A673 (cell line): Measurements from ENCODE around the gene RNF208. TPM values are rescaled to one million over a fixed set of nuclear protein-coding genes. Genes with fewer than 3 reads are reported as not detected.

Source experiments
- BruUV-seq: library from RNA; stranded (reverse); fragments of 400-500 nt; replicated peaks from 2 replicates; lab custom pipeline; 2021; lab: Mats Ljungman, UMichigan
- CTCF ChIA-PET: fragments of 300-600 bp; sonication (Branson Sonifier 250); formaldehyde crosslinking; loops from one replicate; lab custom pipeline; 2022; ENCODE audit warnings: antibody characterized with exemption; lab: Charles Lee
- POLR2A ChIA-PET: fragments of 300-600 bp; sonication (Branson Sonifier 250); formaldehyde crosslinking; loops from one replicate; lab custom pipeline; 2022; ENCODE audit warnings: antibody characterized with exemption; ENCODE audit not compliant: low non-redundant PET; lab: Charles Lee
- DNase-seq: peaks from one replicate; pipeline ENCODE4 v3.0.0-alpha.2; 2015; ENCODE audit warnings: low spot score
- H3K27ac ChIP-seq: fragments of 200-600 bp; sonication (generic); 2 replicates; pipeline ENCODE4 v1.5.1; 2016; ENCODE audit warnings: mixed run types, low read depth, mild to moderate bottlenecking, mixed read lengths, antibody characterized with exemption, low read length; ENCODE audit not compliant: poor library complexity, severe bottlenecking
- H3K27me3 ChIP-seq: fragments of 200-600 bp; sonication (generic); replicated peaks from 2 replicates; pipeline ENCODE4 v1.6.1; 2017; ENCODE audit warnings: mixed run types, low read depth, mild to moderate bottlenecking, mixed read lengths, antibody characterized with exemption, low read length; ENCODE audit not compliant: insufficient read depth, poor library complexity
- H3K36me3 ChIP-seq: fragments of 200-600 bp; sonication (generic); 2 replicates; pipeline ENCODE4 v1.6.1; 2016; ENCODE audit warnings: mixed run types, mild to moderate bottlenecking, mixed read lengths, antibody characterized with exemption, low read length; ENCODE audit not compliant: insufficient read depth, poor library complexity, severe bottlenecking
- H3K4me1 ChIP-seq: fragments of 200-600 bp; sonication (generic); 2 replicates; pipeline ENCODE4 v1.6.1; 2017; ENCODE audit warnings: mixed run types, mild to moderate bottlenecking, mixed read lengths, antibody characterized with exemption, low read length; ENCODE audit not compliant: insufficient read depth, poor library complexity, severe bottlenecking
- H3K4me3 ChIP-seq: fragments of 200-600 bp; sonication (generic); 2 replicates; pipeline ENCODE4 v1.5.1; 2016; ENCODE audit warnings: low read depth, mixed run types, mild to moderate bottlenecking, mixed read lengths, low read length; ENCODE audit not compliant: poor library complexity, severe bottlenecking
- H3K9me3 ChIP-seq: fragments of 200-600 bp; sonication (generic); 2 replicates; pipeline ENCODE4 v1.6.1; 2016; ENCODE audit warnings: mixed run types, low read depth, mild to moderate bottlenecking, mixed read lengths, antibody characterized with exemption, low read length; ENCODE audit not compliant: poor library complexity, severe bottlenecking
- EZH2 ChIP-seq: fragments of 200-600 bp; sonication (generic); IDR thresholded peaks from 2 replicates; pipeline ENCODE4 v1.6.1; 2017; ENCODE audit warnings: borderline replicate concordance, low read depth, mild to moderate bottlenecking, mixed read lengths, antibody characterized with exemption, low read length; ENCODE audit not compliant: poor library complexity, severe bottlenecking
- intact Hi-C: fragments of 100-400 bp; cut with micrococcal nuclease; formaldehyde crosslinking; loops from one replicate; pipeline ENCODE4 v1.10.0; 2022; ENCODE audit not compliant: unreplicated experiment
- total RNA-seq: library from RNA; stranded (reverse); gene quantifications from 2 replicates; pipeline ENCODE4 v1.2.3, GENCODE V29; 2021
- TF ChIP-seq, protein P1 (sequence below): fragments of 300-800, 200-600 bp; sonication (generic); conservative IDR thresholded peaks from 2 replicates; pipeline ENCODE4 v1.5.1; 2017; ENCODE audit warnings: low read depth, mild to moderate bottlenecking, antibody characterized with exemption, low read length, moderate library complexity, mixed read lengths

RNF208 gene
- total RNA-seq, 1 experiment from 2014 or later: 13.7 TPM

DNA sequence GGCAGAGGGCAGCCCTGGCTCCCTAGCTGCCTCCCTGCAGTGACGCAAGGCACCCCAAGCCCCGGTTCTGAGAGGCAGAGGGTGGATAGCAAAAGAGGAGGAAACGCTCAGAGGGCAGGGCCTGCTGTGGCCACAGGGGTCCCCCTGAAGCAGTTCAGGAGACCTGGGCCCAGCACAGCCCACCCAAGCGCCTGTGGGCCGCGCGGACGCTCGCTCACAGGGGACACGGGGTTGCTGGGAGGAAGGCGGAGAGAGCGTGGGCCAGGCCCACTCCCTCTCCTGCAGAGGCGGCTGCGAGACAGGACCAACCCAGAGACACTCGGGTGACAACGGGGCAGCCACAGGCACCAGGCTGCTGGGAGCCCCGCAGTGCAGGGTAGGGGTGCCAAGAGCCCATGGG is 42.3 kb downstream of the RNF208 start:
- H3K36me3 ChIP-seq: peaks cover 7% of the 10 kb centered on the region
- H3K9me3 ChIP-seq: no peaks in the 10 kb centered on the region
- H3K4me1 ChIP-seq: peaks cover 3% of the 10 kb centered on the region
- POLR2A ChIA-PET: no interaction called here
- no peak overlapping the region for H3K4me3 ChIP-seq
- no peaks in the 10 kb centered on the region for H3K27me3 ChIP-seq
- no TSS peak for BruUV-seq
- intact Hi-C loops: no loop called here
- DNase-seq: no peak
- CTCF ChIA-PET: no interaction called here
- TF ChIP-seq, protein P1, sequence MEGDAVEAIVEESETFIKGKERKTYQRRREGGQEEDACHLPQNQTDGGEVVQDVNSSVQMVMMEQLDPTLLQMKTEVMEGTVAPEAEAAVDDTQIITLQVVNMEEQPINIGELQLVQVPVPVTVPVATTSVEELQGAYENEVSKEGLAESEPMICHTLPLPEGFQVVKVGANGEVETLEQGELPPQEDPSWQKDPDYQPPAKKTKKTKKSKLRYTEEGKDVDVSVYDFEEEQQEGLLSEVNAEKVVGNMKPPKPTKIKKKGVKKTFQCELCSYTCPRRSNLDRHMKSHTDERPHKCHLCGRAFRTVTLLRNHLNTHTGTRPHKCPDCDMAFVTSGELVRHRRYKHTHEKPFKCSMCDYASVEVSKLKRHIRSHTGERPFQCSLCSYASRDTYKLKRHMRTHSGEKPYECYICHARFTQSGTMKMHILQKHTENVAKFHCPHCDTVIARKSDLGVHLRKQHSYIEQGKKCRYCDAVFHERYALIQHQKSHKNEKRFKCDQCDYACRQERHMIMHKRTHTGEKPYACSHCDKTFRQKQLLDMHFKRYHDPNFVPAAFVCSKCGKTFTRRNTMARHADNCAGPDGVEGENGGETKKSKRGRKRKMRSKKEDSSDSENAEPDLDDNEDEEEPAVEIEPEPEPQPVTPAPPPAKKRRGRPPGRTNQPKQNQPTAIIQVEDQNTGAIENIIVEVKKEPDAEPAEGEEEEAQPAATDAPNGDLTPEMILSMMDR: no peak
- TF ChIP-seq EZH2: no peak
- no peak overlapping the region for H3K27ac ChIP-seq

DNA sequence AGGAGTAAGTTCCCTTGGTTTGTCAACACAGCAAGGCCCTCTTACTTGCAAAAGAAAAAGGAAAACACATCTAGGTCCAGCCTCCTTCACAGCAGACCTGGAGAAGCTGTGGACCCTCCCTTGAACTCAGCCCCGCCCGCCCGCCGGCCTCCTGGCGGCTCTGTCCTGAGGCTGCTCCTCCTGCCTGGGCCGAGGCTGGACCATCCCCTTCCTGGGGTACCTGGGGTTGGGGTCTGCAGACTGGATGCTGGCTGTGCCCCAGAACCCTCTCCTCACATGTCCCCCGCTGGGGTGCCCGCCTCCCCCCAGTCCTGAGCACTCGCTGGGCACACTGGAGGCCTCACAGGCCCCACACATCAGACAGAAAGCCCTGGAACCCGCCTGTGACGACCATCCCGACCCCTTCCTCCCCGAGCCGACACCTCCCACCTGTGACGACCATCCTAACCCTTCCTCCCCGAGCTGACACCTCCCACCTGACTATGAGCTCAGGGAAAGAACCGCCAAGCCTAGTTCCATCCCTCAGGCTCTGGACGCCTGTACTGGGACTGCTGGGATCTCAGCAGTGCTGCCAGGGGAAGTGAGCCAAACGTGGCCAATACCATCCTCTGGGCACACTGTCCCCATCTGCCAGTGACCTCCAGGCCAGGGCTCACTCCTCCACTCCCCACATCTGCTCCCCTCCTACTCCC is 43.0 kb downstream of the RNF208 start:
- intact Hi-C loops: no loop called here
- POLR2A ChIA-PET: no interaction called here
- no peak for DNase-seq
- Histone ChIP-seq H3K27me3 (no peaks in the 10 kb centered on the region), H3K4me1 (peaks cover 3% of the 10 kb centered on the region), H3K9me3 (no peaks in the 10 kb centered on the region), H3K36me3 (peaks cover 7% of the 10 kb centered on the region), H3K27ac (no peak overlapping the region), H3K4me3 (no peak overlapping the region)
- no TSS peak for BruUV-seq
- CTCF ChIA-PET: no interaction called here
- TF ChIP-seq EZH2: no peak
- TF ChIP-seq, protein P1: no peak

DNA sequence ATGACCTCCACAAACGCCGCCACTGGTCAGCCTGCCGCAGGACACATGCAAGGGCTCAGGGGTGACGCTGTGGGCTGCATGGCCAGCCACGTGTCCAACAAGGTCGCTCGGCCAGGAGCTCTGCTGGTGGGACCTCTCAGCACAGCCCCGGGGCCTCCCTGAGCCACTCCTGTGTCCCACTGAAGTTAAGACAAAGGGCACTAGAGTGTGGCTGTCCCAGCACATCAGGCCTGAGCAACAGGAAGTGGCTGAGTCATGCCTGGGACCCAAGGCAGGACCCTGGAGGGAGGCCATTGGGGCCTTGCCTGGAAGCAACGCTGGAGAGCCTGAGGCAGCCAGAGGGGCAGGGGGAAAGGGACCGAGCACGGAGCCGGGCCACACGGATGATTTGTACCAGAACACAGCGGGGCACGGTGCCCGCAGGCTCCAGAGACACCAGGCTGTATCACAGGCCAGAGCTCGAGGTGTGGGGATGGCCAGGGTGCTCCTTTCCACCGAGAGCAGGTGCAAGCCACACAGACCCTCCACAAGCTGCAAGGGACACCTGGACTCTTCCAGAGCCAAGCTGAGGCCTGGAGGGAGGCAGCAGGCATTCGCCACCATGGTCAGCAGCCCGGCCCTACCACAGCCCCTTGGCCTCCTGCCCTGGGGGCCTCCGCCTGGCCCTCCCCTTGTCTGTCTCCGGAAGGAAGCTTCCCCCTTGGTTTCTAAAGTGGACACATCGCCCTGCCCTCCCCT is 43.7 kb downstream of the RNF208 start:
- no peak for DNase-seq
- no peaks in the 10 kb centered on the region for H3K27me3 ChIP-seq
- no TSS peak for BruUV-seq
- intact Hi-C loops: no loop called here
- POLR2A ChIA-PET: no interaction called here
- CTCF ChIA-PET: no interaction called here
- no peaks in the 10 kb centered on the region for H3K9me3 ChIP-seq
- TF ChIP-seq, protein P1: no peak
- TF ChIP-seq EZH2: no peak
- H3K27ac ChIP-seq: no peak overlapping the region
- H3K4me3 ChIP-seq: no peak overlapping the region
- peaks cover 3% of the 10 kb centered on the region for H3K36me3 ChIP-seq
- H3K4me1 ChIP-seq: peaks cover 3% of the 10 kb centered on the region
